SK-N-SH (cell line): ENCODE data around the gene TMEM120B.

Experiments used
- CHD2 ChIP-seq: fragments of 150-350 bp; IDR thresholded peaks from 2 replicates; pipeline ENCODE4 v1.6.1; 2018; ENCODE audit warnings: low read length; ENCODE audit not compliant: partially characterized antibody
- EZH2phosphoT487 ChIP-seq: fragments of 200-600 bp; sonication (generic); IDR thresholded peaks from 2 replicates; pipeline ENCODE4 v1.6.1; 2017; ENCODE audit warnings: low read depth, mixed run types, mild to moderate bottlenecking, antibody characterized with exemption, moderate library complexity, borderline replicate concordance
- FOXM1 ChIP-seq: IDR thresholded peaks from 2 replicates; pipeline ENCODE4 v1.4.0; 2012; ENCODE audit warnings: low read depth, mild to moderate bottlenecking
- GABPA ChIP-seq: IDR thresholded peaks from 2 replicates; pipeline ENCODE4 v1.4.0; 2012; ENCODE audit warnings: low read depth, mild to moderate bottlenecking
- MXI1 ChIP-seq: IDR thresholded peaks from 2 replicates; pipeline ENCODE4 v1.6.1; 2012; ENCODE audit warnings: mild to moderate bottlenecking, low read depth, low read length, improper control_type of control experiment
- NFIC ChIP-seq: IDR thresholded peaks from 2 replicates; pipeline ENCODE4 v1.4.0; 2012; ENCODE audit warnings: borderline replicate concordance
- POLR2AphosphoS5 ChIP-seq: IDR thresholded peaks from 2 replicates; pipeline ENCODE4 v1.6.1; 2012; ENCODE audit warnings: low read depth, low read length
- RCOR1 ChIP-seq: fragments of 150-350 bp; IDR thresholded peaks from 2 replicates; pipeline ENCODE4 v1.6.1; 2017; ENCODE audit warnings: antibody characterized with exemption, low read length
- RFX5 ChIP-seq: IDR thresholded peaks from 2 replicates; pipeline ENCODE4 v1.6.1; 2012; ENCODE audit warnings: mild to moderate bottlenecking, improper control_type of control experiment, low read length
- SIN3A ChIP-seq: IDR thresholded peaks from 2 replicates; pipeline ENCODE4 v1.6.1; 2012; ENCODE audit warnings: low read depth, mild to moderate bottlenecking, low read length, moderate library complexity, borderline replicate concordance
- TAF1 ChIP-seq: IDR thresholded peaks from 2 replicates; pipeline ENCODE4 v1.6.1; 2012; ENCODE audit warnings: low read depth, mild to moderate bottlenecking, low read length, moderate library complexity, borderline replicate concordance
- TCF12 ChIP-seq: IDR thresholded peaks from 2 replicates; pipeline ENCODE4 v1.4.0; 2012
- TF ChIP-seq, protein P1 (sequence below): fragments of 200-600 bp; sonication (generic); IDR thresholded peaks from 2 replicates; pipeline ENCODE4 v1.6.1; 2017; ENCODE audit warnings: antibody characterized with exemption, mild to moderate bottlenecking, moderate library complexity
- TF ChIP-seq, protein P2 (sequence below): IDR thresholded peaks from 2 replicates; pipeline ENCODE4; 2012

DNA sequence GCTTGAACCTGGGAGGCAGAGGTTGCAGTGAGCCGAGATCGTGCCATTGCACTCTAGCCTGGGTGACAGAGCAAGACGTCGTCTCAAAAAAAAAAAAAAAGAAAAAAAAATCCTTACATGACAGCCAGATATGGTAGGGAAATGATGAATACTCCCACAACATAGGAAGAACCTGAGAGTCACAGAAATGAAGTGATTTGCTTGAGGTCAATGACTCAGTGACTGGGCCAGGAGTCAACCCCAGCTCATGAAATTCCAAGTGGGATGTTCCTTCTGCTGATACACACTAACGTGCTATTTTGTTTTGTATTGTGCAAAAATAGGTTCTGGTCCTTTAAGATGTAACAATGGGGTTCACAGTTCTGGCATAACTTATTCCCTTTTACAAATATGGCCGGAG lies 71.9 kb downstream of the TMEM120B start:
- TF ChIP-seq GABPA (no peak), NFIC (peak; percentile 60; the same call in 1 of the 2 replicates), MXI1 (no peak), TCF12 (peak; percentile 40; the same call in 1 of the 2 replicates), EZH2phosphoT487 (no peak), SIN3A (no peak), RCOR1 (no peak), POLR2AphosphoS5 (no peak), RFX5 (no peak), TAF1 (no peak), FOXM1 (no peak), CHD2 (no peak)
- TF ChIP-seq, protein P1, sequence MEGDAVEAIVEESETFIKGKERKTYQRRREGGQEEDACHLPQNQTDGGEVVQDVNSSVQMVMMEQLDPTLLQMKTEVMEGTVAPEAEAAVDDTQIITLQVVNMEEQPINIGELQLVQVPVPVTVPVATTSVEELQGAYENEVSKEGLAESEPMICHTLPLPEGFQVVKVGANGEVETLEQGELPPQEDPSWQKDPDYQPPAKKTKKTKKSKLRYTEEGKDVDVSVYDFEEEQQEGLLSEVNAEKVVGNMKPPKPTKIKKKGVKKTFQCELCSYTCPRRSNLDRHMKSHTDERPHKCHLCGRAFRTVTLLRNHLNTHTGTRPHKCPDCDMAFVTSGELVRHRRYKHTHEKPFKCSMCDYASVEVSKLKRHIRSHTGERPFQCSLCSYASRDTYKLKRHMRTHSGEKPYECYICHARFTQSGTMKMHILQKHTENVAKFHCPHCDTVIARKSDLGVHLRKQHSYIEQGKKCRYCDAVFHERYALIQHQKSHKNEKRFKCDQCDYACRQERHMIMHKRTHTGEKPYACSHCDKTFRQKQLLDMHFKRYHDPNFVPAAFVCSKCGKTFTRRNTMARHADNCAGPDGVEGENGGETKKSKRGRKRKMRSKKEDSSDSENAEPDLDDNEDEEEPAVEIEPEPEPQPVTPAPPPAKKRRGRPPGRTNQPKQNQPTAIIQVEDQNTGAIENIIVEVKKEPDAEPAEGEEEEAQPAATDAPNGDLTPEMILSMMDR, result no peak
- TF ChIP-seq, protein P2, sequence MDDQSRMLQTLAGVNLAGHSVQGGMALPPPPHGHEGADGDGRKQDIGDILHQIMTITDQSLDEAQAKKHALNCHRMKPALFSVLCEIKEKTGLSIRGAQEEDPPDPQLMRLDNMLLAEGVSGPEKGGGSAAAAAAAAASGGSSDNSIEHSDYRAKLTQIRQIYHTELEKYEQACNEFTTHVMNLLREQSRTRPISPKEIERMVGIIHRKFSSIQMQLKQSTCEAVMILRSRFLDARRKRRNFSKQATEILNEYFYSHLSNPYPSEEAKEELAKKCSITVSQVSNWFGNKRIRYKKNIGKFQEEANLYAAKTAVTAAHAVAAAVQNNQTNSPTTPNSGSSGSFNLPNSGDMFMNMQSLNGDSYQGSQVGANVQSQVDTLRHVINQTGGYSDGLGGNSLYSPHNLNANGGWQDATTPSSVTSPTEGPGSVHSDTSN, result peak; percentile 55; the same call in 1 of the 2 replicates
